Measurements from ENCODE around the gene APPL2. TPM values are rescaled to one million over a fixed set of nuclear protein-coding genes. Genes with fewer than 3 reads are reported as not detected.

APPL2 gene, protein sequence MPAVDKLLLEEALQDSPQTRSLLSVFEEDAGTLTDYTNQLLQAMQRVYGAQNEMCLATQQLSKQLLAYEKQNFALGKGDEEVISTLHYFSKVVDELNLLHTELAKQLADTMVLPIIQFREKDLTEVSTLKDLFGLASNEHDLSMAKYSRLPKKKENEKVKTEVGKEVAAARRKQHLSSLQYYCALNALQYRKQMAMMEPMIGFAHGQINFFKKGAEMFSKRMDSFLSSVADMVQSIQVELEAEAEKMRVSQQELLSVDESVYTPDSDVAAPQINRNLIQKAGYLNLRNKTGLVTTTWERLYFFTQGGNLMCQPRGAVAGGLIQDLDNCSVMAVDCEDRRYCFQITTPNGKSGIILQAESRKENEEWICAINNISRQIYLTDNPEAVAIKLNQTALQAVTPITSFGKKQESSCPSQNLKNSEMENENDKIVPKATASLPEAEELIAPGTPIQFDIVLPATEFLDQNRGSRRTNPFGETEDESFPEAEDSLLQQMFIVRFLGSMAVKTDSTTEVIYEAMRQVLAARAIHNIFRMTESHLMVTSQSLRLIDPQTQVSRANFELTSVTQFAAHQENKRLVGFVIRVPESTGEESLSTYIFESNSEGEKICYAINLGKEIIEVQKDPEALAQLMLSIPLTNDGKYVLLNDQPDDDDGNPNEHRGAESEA
- 46.3 TPM for total RNA-seq

DNA sequence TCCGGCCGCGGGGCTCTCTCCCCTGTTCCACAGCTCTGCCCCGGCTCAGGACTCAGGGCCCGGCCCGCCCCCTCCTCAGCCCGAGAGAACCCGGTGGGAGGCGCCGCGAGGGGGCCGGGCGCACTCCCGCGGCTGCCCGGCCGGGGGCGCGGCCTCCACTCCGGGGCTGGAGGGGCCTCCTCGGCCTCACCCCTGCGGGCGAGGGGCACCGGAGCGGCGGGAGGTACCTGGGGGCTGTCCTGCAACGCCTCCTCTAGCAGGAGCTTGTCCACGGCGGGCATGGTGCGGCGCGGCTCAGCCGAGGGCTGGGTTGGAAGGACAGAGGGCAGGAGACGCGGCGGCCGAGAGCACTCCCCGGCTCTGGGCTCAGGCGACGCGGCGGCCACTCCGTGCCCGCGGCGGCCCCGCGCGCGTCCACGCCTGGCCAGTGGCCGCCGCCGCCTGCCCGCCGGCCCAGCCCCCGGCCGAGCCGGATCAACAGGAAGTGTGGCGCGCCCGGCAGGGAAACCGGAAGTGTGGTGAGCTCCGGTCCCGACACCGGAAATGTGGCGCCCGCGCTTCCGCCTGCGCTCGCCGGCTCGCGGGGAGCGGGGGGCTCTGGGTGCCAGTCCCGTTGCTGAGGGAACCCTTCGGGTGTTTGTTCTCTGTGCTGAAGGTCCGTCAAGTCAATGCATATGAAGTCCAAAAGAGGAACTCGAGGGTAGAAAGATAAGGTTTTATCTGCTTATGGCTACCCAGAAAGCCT, at the start of gene APPL2:
TSS of gene APPL2 (minus strand) at position 443 of the 745 bp plus-strand sequence. CDS start at position 281, 162 bp downstream.
- peaks cover 39% of the 10 kb centered on the region for H3K4me1 ChIP-seq (ENCODE audit: insufficient read depth, low read length)
- no peaks in the 10 kb centered on the region for H3K27me3 ChIP-seq (ENCODE audit: insufficient read depth, low read length)
- no peaks in the 10 kb centered on the region for H3K9me3 ChIP-seq (ENCODE audit: low read depth, low read length)
- H3K4me3 ChIP-seq (ENCODE audit: low read length): peak within 1 kb of the TSS; percentile 70

DNA sequence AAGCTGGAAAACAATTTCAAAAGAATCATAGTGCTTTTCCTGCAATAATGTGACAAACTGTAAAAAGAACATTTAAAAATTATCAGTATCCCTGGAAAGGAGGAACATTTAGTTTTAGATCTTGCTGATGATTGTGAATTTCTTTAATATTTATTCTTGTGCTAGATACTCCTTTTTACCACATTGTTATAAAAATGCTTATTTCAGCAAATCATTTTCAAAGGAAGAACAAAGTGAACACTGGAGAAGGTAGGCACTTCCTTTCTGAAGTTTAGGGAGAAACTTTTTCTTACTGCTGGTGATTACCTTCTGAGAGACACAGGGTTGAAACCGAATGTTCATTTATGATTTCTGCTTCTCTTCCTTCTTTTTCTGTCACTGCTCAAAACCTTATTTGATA, 49.4 kb upstream of the APPL2 start:
- Histone ChIP-seq H3K9me3 (ENCODE audit: low read depth, low read length) (no peaks in the 10 kb centered on the region), H3K4me3 (ENCODE audit: low read length) (no peak overlapping the region), H3K4me1 (ENCODE audit: insufficient read depth, low read length) (no peaks in the 10 kb centered on the region), H3K27me3 (ENCODE audit: insufficient read depth, low read length) (peaks cover 6% of the 10 kb centered on the region)

DNA sequence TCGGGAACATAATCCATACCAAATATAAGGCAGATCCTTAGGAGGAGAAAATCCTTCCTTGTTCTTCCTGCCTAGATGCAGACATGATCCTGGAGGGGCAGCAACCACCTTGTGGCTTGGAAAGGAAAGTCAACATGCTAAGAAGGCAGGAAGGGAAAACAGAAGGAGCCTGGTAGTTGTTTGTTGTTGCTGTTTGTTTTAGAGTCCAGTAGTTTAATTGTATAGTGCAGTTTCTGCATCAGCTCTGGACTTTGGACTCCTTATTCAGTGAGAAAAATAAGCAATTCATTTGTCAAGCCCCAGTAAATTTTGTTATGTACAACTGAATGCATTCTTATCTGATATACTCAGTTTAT, 45.7 kb upstream of the APPL2 start:
- Histone ChIP-seq H3K27me3 (ENCODE audit: insufficient read depth, low read length) (peaks cover 6% of the 10 kb centered on the region), H3K4me3 (ENCODE audit: low read length) (no peak overlapping the region), H3K4me1 (ENCODE audit: insufficient read depth, low read length) (no peaks in the 10 kb centered on the region), H3K9me3 (ENCODE audit: low read depth, low read length) (no peaks in the 10 kb centered on the region)

DNA sequence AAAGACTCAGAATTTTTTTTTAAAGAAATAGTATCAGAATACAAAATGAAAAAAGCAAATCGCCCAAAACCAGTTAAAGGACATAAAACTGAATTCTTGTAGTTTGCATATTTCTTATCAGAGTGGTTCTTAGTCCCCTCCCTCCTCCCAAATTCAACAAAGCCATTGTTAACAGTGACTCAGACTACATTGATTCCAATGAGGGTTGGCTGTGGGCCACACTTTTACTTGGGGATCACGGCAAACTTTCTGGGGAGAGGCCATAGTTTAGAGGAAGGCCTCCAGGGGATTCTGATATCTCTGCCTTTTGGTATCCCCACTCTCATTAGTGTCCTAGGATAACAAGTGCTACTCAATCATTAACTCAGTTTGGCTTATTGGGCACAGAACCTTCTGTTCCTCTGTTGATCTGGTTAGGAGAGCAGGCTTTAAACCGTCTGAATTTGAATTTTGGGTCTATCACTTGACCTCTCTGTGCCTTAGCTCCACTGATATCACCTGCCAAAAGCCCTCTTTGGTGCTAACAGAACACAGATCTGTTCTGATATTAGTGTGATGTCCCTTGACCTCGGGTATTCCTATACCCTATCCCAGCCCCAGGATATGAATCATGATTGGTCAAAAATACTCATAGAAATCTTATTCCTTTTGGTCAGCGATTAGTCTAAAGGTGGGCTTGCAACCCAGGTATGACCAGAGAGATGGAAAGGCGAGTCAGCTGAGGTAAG, 45.2 kb upstream of the APPL2 start:
- Histone ChIP-seq H3K4me3 (ENCODE audit: low read length) (no peak overlapping the region), H3K9me3 (ENCODE audit: low read depth, low read length) (no peaks in the 10 kb centered on the region), H3K4me1 (ENCODE audit: insufficient read depth, low read length) (no peaks in the 10 kb centered on the region), H3K27me3 (ENCODE audit: insufficient read depth, low read length) (peaks cover 1% of the 10 kb centered on the region)

DNA sequence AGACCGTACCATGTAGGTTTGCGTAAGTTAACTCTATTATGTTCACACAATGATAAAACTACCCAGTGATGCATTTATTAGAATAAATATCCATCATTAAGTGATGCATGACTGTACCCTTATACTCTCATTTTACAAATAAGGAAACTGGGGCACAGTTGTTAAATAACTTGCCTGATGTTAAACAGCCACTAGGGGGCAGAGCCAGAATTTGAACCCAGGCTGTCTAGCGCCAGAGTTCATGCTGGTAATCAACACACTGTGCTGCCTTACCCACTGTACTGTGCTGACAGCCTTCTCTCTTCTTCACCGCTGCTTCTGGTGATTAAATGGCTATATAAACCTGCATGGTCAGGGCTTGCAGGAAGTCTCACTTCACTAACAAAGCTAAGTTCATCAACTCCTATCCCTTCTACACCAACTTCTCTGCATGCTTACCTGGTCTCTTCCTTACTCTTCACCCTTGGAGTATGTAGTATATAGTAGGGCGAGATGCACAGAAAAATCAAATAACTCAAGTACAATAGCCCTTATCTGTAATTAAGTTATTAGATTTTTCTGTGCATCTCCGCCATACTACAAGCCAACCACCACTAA, 43.6 kb upstream of the APPL2 start:
- Histone ChIP-seq H3K27me3 (ENCODE audit: insufficient read depth, low read length) (no peaks in the 10 kb centered on the region), H3K4me1 (ENCODE audit: insufficient read depth, low read length) (no peaks in the 10 kb centered on the region), H3K9me3 (ENCODE audit: low read depth, low read length) (no peaks in the 10 kb centered on the region), H3K4me3 (ENCODE audit: low read length) (no peak overlapping the region)

DNA sequence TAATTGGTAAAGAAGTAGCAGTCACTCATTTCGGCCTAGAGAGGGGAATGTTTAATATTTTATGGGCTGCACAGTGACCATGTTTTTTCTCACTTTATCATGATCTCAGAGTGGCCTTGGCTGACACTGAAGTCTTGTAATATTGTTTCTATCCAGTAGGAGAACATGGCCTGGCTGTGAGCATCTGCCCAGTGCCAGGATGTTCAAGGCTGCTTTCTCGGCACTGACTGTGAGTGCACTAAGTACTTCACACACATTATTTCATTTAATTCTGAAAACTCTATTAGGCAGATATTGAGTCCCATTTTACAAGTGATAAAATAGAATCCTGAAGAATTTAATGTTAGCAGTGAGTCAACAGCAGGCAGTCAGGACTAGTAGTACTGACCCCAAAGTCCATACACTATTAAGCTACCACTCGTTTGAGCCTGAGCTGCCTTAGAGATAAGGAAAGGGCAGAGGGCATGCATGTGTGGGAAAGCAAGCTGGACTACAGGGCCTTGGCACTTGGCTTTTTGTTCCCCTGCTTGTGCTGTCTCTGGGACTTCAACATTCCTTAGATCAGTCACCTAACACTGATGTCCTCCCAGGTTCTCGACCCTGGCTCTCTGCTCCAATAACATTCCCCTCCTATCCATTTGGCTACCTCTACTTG, 42.2 kb upstream of the APPL2 start:
- Histone ChIP-seq H3K4me3 (ENCODE audit: low read length) (no peak overlapping the region), H3K4me1 (ENCODE audit: insufficient read depth, low read length) (no peaks in the 10 kb centered on the region), H3K27me3 (ENCODE audit: insufficient read depth, low read length) (no peaks in the 10 kb centered on the region), H3K9me3 (ENCODE audit: low read depth, low read length) (no peaks in the 10 kb centered on the region)

DNA sequence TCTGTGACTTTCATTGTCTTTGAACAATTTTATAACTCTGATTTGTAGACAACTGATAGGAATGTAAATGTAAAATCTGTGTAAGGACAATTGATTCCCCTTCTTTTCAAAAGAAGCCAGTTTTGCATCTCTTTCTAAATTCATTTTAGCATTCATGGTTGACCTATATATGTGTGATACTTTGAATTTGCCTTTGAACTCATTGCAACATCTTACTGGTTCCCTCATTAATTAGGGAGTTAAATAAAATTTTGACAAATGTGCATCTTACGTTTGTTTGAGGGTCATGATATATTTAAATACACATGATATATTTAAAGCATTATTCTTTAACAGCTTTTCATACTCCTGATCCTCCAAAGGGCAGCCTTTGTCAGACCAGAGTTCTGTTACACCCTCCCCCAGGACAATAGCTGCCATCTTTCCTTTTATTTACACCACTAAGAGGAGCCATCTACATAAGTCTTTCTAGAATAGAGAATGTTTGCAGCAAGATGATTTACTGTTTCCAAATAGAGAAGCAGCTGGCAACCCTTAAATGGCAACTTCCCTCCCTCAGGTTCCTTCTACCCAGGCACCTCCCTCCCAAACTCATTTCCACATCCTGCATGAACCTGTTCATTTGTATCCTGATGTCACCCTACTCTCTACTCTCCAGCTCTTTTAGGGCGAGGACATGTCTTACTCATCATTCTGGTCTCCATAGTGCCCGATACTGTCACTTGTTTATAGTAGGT, 40.2 kb upstream of the APPL2 start:
- H3K9me3 ChIP-seq (ENCODE audit: low read depth, low read length): no peaks in the 10 kb centered on the region

DNA sequence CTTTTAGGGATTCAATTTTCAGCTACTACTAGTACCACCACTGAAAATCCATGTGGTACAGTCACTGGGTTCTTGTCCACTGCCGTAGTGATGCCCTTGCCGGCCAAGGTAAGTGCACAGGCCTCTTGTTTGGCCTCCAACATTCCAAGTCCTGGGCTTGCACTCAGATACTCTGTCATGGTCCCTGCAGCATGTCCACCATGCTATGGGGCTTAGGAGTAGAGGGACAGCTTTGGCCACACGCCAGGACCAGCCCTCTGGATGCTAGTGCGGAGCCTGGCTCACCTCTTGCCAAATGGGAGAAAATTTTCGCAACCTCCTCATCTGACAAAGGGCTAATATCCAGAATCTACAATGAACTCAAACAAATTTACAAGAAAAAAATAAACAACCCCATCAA, 38.6 kb upstream of the APPL2 start:
- no peaks in the 10 kb centered on the region for H3K9me3 ChIP-seq (ENCODE audit: low read depth, low read length)
- no peak overlapping the region for H3K4me3 ChIP-seq (ENCODE audit: low read length)
- no peaks in the 10 kb centered on the region for H3K4me1 ChIP-seq (ENCODE audit: insufficient read depth, low read length)
- no peaks in the 10 kb centered on the region for H3K27me3 ChIP-seq (ENCODE audit: insufficient read depth, low read length)

More for the DNA sequence above, 40.2 kb upstream of the APPL2 start:
- Histone ChIP-seq H3K4me3 (ENCODE audit: low read length) (no peak overlapping the region), H3K27me3 (ENCODE audit: insufficient read depth, low read length) (no peaks in the 10 kb centered on the region), H3K4me1 (ENCODE audit: insufficient read depth, low read length) (no peaks in the 10 kb centered on the region)

DNA sequence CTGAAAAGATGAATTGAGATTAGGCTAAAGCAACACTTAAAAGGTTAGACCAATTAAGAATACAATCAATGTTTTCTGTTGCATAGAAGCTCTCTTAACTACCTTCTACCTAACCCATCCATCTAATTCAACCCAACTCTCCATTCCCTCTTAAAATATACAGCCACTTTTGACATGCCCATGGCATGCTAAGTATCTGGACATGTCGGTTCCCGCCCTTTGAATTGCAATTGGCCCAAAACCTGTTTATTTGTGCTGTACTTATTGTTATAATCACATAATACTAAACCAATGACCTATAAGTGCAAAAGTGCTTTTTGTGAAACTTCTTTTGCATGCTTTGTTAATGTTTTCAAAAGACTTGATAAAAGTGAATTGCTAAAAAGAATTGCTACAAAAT, 37.6 kb upstream of the APPL2 start:
- H3K9me3 ChIP-seq (ENCODE audit: low read depth, low read length): no peaks in the 10 kb centered on the region
- no peaks in the 10 kb centered on the region for H3K4me1 ChIP-seq (ENCODE audit: insufficient read depth, low read length)
- no peak overlapping the region for H3K4me3 ChIP-seq (ENCODE audit: low read length)
- no peaks in the 10 kb centered on the region for H3K27me3 ChIP-seq (ENCODE audit: insufficient read depth, low read length)

DNA sequence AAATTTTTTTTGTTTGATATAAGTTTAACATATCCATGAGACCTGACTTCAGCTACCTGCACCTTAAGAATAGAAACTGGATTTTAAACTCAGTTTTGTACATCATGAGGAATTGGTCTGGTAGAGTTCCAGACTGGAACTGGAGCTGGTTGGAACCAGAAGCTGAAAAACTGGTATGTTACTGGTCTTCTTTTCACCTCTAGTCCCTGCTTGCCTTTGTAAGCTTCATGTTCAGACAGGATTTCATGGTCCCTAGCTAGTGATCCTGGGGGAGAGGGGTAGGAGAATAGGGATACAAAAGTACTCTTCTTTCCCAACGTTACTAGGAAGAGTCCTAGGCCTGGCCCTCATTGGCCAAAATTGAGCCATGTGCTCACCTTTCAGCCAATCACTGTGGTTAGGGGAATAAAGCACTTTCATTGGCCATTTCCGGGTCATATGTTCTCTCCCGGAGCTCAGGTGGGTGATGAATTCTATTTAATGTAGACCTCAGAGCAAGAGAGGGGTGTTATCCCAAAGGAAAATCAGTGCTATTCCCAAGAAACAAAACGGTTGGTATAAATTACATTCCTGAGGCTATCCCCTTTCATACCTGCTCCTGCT, 36.9 kb upstream of the APPL2 start:
- Histone ChIP-seq H3K4me3 (ENCODE audit: low read length) (no peak overlapping the region), H3K27me3 (ENCODE audit: insufficient read depth, low read length) (no peaks in the 10 kb centered on the region), H3K9me3 (ENCODE audit: low read depth, low read length) (no peaks in the 10 kb centered on the region), H3K4me1 (ENCODE audit: insufficient read depth, low read length) (no peaks in the 10 kb centered on the region)

DNA sequence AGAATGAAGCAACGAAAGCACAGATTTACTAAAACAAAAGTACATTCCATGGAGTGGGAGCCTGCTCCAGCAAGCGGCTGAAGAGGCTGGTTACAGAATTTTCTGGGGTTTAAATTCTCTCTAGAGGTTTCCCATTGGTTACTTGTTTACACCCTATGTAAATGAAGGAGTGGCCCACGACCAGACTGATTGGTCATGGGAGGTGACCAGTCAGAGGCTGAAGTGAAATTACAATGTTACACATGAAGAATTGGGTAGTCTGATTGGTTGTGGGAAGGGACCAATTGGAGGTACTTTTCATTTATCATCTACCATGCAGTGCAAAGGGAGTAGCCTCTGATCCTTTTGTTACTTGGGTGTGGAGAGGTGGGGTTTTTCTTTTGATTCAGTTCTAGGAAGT, 36.2 kb upstream of the APPL2 start:
- H3K4me1 ChIP-seq (ENCODE audit: insufficient read depth, low read length): no peaks in the 10 kb centered on the region
- H3K4me3 ChIP-seq (ENCODE audit: low read length): no peak overlapping the region
- H3K27me3 ChIP-seq (ENCODE audit: insufficient read depth, low read length): no peaks in the 10 kb centered on the region
- no peaks in the 10 kb centered on the region for H3K9me3 ChIP-seq (ENCODE audit: low read depth, low read length)

DNA sequence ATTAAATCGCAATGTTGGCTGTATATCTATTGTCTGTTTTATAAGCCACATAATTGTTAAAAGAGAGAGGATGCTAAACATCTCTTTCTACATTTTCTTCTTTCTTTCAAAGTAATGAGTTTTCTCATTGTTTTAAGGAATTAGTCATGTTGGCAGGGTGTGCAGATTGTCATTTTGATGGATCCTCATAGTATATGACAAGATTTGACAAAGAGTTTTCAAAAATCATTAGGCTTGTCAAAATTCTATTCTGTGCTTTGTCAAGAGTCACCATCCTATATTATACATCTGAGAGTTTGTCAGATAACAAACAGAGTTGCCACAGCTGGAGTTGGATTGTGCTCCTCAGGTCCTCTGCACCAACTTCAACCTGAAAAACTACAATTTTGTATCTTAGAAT, 35.4 kb upstream of the APPL2 start:
- H3K4me1 ChIP-seq (ENCODE audit: insufficient read depth, low read length): no peaks in the 10 kb centered on the region
- no peaks in the 10 kb centered on the region for H3K27me3 ChIP-seq (ENCODE audit: insufficient read depth, low read length)
- no peaks in the 10 kb centered on the region for H3K9me3 ChIP-seq (ENCODE audit: low read depth, low read length)
- H3K4me3 ChIP-seq (ENCODE audit: low read length): no peak overlapping the region

DNA sequence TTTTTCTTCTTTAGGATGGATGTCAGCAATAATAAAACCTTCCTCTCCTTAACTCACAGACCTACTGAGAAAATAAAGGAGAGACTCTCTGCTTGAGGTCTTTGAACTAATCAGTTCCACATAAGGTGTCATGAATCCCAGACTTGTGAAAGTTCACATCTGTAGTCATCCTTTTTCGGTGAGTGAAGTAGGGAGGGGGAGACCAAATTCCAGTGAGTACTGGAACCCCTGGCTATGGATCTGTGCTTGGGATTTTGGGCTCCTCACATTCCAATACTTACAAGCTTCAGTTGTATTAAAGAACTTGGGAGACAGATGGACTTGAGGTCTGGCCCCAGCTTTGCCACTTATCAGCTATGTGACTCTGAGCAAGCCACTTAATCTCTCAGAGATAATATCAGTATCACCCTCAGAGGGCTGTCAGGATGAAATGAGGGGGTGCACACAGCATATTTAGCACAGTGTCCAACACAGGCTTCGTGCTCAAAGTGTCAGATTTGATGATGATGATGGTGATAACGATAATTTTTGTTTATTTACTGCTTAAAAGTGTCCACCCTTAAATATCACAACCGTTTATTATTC, 34.8 kb upstream of the APPL2 start:
- no peaks in the 10 kb centered on the region for H3K9me3 ChIP-seq (ENCODE audit: low read depth, low read length)
- no peaks in the 10 kb centered on the region for H3K27me3 ChIP-seq (ENCODE audit: insufficient read depth, low read length)
- no peaks in the 10 kb centered on the region for H3K4me1 ChIP-seq (ENCODE audit: insufficient read depth, low read length)
- no peak overlapping the region for H3K4me3 ChIP-seq (ENCODE audit: low read length)

Data from mononuclear cell (primary cell).